Fibroblast of mammary gland (primary cell): Measurements from ENCODE around the gene MPP3.

Source experiments
- DNase-seq: peaks from one replicate; pipeline ENCODE4 v3.0.0-alpha.2; 2010; ENCODE audit warnings: low read depth
- H3K4me3 ChIP-seq: 2 replicates; pipeline ENCODE4 v1.5.1; 2011; ENCODE audit warnings: low read depth, mild to moderate bottlenecking, low read length, moderate library complexity; ENCODE audit not compliant: control insufficient read depth
- TF ChIP-seq, protein P1 (sequence below): conservative IDR thresholded peaks from 2 replicates; pipeline ENCODE4 v1.5.1; 2011; ENCODE audit warnings: low read depth, low read length, inconsistent platforms; ENCODE audit not compliant: control insufficient read depth, insufficient read depth

The MPP3 gene

DNA sequence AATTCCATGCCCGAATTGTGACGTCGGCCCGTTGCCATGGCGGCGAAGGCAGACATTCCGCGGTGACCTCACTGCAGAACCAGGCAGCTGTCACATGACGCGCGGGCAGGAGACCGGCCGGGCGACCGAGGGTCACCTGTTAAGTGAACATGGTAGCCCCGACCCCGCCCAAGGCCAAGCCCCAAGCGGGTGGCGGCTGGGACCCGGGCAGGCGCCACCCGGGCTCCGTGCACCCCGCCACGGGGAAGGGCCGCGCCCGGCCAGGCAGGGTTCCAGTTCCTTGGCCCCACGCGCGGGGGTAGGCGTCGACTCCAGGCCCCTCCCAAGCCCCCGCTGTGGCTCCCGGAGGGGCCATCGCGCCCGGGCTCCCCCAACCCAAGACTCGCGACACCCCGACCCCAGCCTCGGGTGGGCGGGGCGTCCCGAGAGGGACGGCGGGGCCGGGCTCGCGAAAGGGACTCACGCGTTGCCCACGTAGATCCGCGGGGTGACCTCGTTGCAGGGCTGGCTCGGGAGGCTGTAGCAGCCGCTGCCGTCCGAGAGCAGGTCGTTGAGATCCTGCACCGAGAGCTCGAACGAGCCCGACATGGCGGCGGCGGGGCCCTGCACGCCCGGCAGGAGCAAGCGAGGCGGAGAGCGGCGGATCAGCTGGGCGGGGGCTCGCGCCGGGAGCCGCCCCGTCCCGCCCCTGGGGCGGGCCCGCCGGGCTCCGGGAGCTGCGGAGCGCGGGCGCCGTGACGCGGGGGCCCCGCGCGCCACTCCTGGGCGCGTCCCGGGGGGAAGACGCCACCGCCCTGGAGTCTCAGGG, 54.4 kb downstream of the MPP3 start, which contains the start of gene DUSP3:
TSS of gene DUSP3 (minus strand) at position 641 of the 808 bp plus-strand sequence. CDS start at position 588, 53 bp downstream.
- peak; percentile 85 for DNase-seq
- TF ChIP-seq, protein P1, sequence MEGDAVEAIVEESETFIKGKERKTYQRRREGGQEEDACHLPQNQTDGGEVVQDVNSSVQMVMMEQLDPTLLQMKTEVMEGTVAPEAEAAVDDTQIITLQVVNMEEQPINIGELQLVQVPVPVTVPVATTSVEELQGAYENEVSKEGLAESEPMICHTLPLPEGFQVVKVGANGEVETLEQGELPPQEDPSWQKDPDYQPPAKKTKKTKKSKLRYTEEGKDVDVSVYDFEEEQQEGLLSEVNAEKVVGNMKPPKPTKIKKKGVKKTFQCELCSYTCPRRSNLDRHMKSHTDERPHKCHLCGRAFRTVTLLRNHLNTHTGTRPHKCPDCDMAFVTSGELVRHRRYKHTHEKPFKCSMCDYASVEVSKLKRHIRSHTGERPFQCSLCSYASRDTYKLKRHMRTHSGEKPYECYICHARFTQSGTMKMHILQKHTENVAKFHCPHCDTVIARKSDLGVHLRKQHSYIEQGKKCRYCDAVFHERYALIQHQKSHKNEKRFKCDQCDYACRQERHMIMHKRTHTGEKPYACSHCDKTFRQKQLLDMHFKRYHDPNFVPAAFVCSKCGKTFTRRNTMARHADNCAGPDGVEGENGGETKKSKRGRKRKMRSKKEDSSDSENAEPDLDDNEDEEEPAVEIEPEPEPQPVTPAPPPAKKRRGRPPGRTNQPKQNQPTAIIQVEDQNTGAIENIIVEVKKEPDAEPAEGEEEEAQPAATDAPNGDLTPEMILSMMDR: no peak
- peak within 1 kb of the TSS; percentile 73 for H3K4me3 ChIP-seq

DNA sequence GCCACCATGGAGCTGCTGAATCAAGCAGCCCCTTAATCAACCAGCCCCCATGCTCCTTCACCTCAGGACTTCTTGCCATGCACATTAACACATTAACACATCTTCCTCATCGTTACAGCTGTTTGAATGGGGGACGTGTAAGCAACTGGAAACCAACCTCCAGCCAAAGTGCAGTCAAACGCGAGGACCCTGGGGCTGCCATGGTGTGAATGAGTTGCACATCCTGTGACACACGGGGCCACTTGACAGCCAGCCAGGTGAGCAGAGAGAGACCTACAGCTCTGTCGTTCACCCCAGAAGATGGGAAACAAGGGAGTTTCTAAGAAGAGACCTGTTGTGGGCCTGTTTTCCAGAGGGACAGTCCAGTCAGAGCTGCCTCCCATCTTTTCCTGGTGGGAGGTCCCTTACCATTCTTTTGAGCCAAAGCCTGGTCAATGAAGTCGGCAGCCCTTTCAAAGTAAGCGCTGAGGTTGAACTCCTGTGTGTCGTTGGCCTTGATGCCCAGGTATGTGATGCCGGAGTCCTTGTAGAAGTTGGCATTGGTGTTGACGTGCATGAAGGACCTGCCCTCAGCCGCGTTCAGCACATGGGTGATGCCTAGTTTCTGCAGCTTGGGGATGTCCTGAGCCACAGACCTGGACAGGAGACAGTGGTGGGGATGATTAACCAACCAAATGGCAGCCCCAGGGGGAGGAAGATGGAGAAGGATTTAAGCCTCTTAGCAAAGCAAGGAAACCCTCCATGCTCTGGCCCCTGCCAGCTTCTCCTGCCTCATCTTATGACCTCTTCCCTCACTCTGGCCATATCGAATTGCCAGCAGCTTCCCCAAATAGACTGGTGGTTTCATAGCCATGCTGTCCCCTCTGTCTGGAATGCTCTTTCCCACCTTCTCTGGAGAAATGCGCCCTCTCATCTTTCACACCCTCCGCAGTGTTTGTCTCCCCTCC, 58.4 kb downstream of the MPP3 start:
- TF ChIP-seq, protein P1: no peak

DNA sequence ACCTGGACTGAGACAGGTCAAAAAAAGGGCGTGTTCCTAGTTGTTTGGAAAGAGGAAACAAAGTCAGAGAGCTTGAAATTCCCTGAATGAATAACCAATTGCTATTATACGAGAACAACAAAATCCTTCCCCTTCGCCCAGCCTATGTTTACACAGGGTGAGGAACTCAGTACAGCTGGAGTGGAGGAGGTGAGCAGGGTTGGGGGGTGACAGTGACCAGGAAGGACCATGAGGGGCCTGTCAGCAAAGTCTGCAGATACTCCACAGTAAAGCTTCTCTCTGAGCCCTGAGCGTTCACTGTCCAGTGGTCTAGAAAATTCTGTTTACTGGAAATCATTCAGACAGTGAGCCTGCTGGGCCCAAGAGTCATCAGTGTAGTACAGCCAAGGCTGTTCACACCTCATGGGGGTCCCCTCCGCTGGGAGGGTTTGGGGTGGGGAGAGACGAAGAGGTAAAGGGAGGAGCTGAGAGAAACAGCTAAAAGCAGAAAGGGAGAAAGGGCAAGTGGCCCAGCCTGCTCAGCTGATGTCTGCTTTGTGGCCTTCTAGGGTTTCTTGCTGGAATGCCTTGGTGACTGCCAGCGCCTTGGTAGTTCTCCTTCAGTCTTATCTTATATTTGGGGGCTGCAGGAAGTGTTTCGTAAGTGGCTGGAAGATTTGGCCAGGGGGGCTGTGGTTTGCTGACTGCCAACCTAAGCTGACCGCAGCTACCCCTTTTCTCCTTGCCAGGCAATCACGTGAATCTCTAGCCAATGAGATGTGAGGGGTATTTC, 59.9 kb downstream of the MPP3 start:
- no peak overlapping the region for H3K4me3 ChIP-seq
- TF ChIP-seq, protein P1: no peak
- no peak for DNase-seq

More for the DNA sequence above, 58.4 kb downstream of the MPP3 start:
- DNase-seq: no peak
- H3K4me3 ChIP-seq: no peak overlapping the region

DNA sequence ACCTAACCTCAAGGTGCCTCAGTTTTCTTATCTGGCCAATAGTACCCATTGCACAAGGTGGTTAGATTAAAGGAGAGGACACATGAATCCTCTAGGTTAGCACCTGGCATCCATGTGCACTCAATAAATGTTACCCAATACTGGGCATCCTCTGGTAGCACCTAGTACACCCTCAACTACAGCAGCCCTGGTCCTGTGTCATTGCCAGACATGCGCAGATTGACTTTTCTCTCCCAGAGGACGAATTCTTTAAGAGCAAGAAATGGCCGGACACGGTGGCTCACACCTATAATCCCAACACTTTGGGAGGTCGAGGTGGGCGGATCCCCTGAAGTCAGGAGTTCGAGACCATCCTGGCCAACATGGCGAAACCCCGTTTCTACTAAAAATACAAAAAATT, 61.5 kb downstream of the MPP3 start:
- no peak overlapping the region for H3K4me3 ChIP-seq
- TF ChIP-seq, protein P1: no peak
- DNase-seq: no peak

DNA sequence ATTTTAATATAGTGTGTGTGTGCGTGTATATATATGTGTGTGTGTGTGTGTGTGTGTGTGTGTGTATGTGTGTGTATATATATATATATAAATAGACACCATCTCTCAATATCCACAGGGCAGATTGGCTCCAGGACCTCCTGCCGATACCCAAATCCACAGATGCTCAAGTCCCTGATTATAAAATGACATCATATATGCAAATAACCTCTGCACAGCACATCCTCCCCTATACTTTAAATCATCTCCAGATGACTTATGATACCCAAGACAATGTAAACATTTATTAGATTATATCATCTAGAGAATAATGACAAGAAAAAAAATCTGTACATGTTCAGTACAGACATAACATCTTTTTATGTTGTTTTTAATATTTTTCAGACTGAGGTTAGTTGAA, 62.0 kb downstream of the MPP3 start:
- TF ChIP-seq, protein P1: no peak
- H3K4me3 ChIP-seq: no peak overlapping the region
- DNase-seq: no peak

DNA sequence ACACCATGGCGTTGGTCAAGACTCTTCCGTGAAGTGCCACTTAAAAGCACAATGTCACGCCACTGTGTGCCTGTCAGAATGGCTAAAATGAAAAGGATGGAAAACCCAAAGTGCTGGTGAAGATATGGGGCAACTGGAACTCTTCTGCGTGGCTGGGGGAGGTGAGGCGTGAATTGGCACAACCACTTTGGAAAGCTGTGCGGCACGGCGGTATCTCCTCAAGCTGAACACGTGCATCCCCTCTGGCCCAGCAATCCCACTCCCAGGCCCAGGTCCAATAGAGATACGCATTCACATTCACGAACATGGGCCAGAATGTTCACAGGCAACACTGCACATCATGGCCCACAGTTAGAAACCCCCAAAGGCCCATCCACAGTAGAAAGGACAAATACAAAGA, 63.1 kb downstream of the MPP3 start:
- TF ChIP-seq, protein P1: no peak
- DNase-seq: no peak
- H3K4me3 ChIP-seq: no peak overlapping the region
